ENCODE results near the gene CENPW.
A peak's percentile ranks its signal among the peaks of the same experiment; 100 is the strongest.

The CENPW gene

GRCh38 chr6:126339796-126340609, at the start of gene CENPW:
Gene CENPW (plus strand): TSS chr6:126340115. CDS start chr6:126340274, 159 bp downstream.
- peak; percentile 97 for DNase-seq

GRCh38 chr6:126293891-126294524, 45.9 kb upstream of the CENPW start:
- DNase-seq = no peak

- DNase-seq = no peak
Measured at GRCh38 chr6:126300126-126300525, 39.8 kb upstream of the CENPW start.

- no peak for DNase-seq
Measured at GRCh38 chr6:126300735-126301134, 39.2 kb upstream of the CENPW start.

DNA sequence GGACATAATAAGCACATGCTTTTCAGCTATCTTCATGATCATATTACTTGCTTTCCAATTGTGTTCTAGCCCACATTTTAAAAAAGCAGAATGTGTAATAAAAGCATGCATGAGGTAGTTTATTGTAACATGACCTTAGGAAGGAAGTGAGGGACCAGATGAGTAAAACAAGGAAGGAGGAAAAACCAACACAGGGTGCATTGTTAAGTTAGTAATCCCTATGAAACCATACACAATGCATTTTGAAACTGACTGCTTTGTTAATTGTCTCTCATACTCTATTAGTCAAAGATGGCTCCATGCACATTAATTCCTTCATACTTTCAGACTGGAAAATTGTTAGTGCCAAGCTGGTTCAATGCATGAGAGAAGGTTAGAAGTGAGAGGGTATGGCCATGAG, 37.7 kb upstream of the CENPW start:
- DNase-seq = no peak

DNA sequence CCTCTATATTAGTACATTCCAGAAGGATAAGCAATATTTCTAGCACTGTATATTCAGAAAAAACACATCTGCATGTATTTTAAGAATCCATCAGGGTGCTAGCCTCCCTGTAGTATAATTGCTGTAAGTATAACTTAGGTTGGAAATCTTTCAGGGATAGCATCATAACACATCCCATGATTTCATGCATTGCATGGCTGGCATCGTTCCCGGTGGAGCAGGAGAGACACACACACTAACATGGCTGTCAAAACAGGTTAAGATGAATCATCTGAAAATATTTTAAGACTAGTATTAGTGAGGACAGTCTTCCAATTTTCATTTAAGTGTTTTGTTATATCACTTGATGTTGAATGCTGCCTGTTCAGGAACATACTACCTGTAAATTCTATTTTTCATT, 32.1 kb upstream of the CENPW start:
- DNase-seq = no peak

DNA sequence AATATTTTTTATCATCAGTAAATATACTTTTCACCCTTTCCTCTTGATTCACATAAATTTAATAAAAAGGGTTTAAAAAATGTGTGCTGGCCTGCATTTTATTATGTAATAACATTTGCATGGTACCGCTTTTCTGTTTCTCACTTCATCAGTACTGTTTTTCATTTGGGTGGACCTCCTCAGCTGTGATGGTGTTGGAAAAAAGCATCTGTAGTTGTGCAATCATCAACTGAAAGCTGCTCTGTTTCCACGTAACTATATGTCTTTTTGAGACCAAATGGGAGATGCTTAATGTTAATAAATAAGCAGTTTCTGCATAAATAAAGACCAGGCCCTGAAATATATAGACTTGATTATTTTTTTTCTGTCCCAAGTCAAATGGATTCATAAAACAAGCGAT, 31.6 kb upstream of the CENPW start:
- no peak for DNase-seq

DNA sequence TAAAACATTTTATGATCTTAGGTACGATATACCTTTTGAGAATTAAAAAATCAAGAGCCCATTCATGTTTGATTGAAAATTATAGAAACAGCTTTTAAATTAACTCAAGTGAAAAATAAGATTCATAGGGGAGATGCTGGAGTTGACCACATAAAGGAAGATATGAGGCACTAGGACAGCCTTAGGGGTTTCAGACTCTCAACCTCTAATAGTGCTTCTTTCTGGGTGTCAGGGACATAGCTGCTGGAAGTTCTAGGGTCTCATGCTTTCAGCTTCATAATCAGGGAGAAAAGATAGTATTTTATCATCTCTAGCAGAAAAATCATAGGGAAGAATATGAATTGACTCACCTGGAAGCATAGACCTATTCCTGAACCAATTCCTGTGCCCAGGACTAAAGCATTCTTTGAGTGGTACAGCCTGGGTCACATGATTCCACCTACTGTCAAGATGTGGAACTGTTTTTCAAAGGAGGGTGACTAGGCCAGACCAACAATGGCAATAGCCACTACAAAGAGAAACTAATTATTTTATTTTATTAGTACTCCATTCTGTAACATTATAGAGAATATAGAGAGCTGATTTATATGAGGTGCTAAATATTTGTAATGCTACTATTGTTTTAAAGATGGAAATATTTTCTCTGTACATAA, 27.8 kb upstream of the CENPW start:
- DNase-seq = no peak

DNA sequence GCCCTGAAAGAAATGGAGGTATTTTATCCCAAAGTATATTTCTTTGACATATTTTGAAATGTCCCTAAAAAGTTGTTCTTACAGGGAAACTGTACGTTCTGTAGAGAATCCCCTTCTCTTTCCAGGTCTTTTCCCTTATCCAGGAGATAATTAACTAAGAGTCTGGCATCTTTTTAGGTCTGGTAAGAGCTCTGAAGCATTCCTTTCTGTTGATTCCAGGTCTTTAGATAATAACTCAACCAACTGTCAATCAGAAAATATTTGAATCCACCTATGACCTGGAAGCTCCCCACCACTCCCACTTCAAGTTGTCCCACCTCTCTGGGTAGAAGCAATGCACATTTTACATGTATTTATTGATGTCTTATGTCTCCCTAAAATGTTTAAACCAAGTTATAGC, 26.0 kb upstream of the CENPW start:
- no peak for DNase-seq

- DNase-seq = no peak
Measured at GRCh38 chr6:126318797-126319196, 21.1 kb upstream of the CENPW start.

GRCh38 chr6:126333729-126334128, 6.2 kb upstream of the CENPW start:
- DNase-seq = no peak

DNA sequence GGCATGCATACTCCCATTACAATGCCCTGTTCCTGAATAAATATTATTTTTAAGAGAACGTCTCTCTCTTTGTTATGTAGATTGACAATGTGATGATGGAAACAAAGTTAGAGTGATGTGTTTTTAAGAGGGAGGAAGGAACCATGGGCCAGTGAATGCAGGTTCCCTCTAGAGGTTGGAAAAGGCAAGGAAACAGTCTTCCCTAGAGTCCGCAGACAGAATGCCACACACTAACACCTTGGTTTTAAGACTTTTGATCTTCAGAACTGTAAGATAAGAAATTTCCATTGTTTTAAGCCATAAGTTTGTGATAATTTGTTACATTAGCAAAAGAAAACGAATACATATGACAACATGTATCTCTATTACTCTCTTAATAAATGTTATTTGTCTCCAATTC, 4.7 kb upstream of the CENPW start:
- DNase-seq = no peak

GRCh38 chr6:126337323-126337722, 2.6 kb upstream of the CENPW start:
- DNase-seq = no peak

DNA sequence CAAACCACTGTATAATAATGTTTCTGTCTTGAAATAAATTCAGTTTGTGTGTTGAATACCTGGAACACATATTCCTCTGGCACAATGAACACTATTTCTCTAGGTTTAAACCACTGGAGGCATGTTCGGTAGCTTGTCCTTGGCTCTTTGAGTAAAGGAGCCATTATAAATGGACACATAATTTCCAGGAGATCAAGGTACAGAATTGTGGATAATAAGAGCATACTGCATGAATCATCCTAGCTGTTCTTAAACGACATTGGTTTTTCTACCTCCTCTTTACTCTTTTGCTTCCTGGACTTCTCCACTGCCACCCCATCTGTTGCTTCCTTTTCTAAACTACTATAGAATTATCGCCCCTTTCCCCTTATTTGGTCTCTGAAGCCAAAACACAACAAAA, 1.2 kb downstream of the CENPW start:
- DNase-seq = no peak

- DNase-seq = no peak
Measured at GRCh38 chr6:126344181-126344580, 4.3 kb downstream of the CENPW start.

GRCh38 chr6:126351960-126352359, 12.0 kb downstream of the CENPW start:
- DNase-seq = no peak

- DNase-seq = no peak
Measured at GRCh38 chr6:126352514-126352913, 12.6 kb downstream of the CENPW start.

DNA sequence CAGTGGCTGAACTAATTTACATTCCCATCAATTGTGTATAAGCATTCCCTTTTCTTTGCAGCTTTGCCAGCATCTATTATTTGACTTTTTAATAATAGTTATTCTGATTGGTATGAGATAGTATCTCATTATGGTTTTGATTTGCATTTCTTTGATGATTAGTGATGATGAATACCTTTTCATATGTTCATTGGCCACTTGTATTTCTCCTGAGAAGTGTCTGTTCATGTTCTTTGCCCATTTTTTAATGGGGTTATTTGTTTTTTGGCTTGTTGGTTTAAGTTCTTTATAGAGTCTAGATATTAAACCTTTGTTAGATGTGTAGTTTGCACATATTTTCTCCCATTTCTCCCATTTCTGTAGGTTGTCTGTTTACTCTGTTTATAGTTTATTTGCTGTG, 16.6 kb downstream of the CENPW start:
- DNase-seq = no peak

DNA sequence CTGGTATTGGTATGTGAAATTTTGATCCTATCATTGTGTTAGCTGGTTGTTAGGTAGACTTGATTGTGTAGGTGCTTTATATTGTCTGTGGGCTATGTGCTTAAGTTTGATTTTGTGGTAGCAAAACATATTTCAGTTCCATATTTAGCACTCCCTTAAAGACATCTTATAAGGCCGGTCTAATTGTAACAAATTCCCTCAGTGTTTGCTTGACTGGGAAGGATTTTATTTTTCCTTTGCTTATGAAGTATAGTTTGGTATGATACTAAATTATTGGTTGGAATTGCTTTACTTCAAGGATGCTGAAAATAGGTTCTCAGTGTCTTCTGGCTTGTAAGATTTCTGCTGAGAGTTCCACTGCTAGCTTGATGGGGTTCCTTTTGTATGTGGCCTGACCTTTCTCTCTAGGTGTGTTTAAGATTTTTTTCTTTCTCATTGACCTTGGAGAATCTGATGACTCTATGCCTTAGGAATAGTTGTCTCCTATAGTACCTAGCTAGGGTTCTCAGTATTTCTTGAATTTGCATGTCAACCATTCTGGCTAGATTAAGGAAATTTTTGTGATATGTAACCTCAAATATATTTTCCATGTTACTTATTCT, 20.1 kb downstream of the CENPW start:
- no peak for DNase-seq

DNA sequence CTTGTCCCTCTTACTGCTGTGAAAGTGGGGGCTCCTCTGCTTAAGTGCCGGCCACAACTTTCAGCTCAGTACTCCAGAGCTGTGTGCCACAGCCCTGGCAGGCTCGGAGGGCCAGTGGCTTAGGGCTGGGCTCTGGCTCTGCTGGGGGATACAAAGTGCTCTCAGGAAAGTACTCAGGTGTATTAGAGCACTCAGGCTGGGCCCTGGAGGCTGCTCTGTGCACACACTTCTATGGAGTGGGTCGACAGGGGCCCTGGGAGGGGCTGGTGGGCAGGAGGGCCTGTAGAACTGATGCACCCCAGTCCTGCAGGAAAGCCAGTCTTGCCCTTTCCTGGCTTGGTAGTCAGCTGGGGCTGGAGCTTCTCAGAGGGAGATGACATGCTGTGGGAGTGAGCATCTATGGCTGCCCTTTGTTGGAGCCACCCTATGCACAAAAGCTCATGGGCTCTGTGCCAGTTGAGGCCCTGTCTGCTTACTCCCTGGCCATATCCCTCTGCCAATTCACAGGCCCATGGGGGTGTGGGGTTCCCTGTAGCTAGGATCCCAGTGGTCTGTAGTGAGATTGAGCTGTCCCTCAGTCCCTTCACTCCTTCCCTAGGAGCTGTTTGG, 22.0 kb downstream of the CENPW start:
- no peak for DNase-seq

DNA sequence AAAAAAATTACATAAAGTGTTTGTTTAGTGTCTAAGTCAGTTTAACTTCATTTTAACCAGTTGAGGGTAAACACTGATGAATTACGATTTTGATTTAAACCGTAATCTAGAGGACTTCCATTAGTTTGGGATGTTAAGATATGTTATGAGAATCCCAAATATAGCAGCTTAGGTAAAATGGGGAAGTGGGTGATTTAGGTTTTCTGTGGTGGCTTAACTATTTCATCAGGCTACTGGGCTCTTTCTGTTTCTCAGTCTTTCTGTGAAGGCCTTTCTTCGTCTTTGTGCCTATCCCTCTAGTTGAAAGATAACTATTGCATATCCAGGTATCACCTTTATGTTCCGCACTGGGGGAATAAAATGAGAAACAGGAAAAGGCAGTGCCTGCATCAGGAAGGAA, 27.9 kb downstream of the CENPW start:
- no peak for DNase-seq

DNA sequence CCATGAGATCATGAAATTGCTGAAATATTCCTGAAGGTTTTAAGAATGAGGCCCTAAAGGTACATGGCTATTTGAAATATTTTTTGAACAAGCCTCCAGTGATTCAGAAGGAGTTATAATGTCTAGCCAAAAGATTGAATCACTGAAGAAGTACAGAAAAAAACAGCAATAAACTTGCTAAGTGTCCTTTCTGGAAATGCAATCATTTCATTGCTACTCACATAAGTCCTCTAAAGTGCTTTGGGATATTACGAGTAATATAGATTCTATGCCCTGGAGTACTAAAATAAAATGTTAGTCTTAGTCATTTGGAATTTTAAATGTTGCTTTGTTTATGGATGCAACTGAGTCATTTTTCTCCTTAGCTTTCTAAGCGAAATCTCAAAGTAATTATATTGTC, 32.7 kb downstream of the CENPW start:
- no peak for DNase-seq

DNA sequence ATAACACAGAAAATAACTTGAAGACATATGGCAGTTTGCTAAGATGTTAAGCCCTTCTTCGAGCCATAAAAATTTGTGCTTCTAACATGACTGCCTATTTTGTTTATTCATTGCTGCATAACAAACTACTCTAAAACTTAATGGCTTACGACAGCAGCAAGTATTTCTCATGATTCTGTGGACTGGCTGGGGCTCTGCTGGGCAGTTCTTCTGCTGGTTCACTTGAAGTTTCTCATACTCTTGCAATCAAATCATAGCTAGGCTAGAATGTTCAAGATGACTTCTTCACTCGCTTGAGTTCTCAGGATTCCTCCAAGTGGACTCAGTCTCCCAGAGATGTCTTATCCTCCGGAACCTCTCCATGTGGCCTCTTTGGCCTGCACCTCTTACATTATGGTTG, 33.4 kb downstream of the CENPW start:
- DNase-seq = no peak

Measured in activated CD8-positive, alpha-beta memory T cell treated with anti-CD3 and anti-CD28 coated beads for 24 hours (primary cell).